MM.1S (cell line): Measurements from ENCODE around the gene GRIA3.
"Not testable (repeated sequence)": the region's sequence is repeated elsewhere in the genome, so short reads cannot be mapped to it uniquely, and the experiment has no call there.

Experiments used
- CTCF ChIP-seq: fragments of 300-600 bp; sonication (generic); IDR thresholded peaks from 2 replicates; pipeline ENCODE4 v1.5.1; 2016; ENCODE audit warnings: antibody characterized with exemption, low read length, mixed read lengths
- EZH2 ChIP-seq: fragments of 300-600 bp; sonication (generic); optimal IDR thresholded peaks from 2 replicates; pipeline ENCODE3; 2017; ENCODE audit warnings: low read depth, mild to moderate bottlenecking, antibody characterized with exemption, low read length, mixed read lengths
- EZH2phosphoT487 ChIP-seq: fragments of 300-600 bp; sonication (generic); IDR thresholded peaks from 2 replicates; pipeline ENCODE4 v1.6.1; 2018; ENCODE audit warnings: antibody characterized with exemption, low read length

GRCh38 chrX:123386196-123386595 is 202.1 kb downstream of the GRIA3 start:
- not testable (repeated sequence) for TF ChIP-seq EZH2, CTCF, EZH2phosphoT487
